K562 (cell line): ENCODE measurements around the gene MS4A18. TPM values are rescaled to one million over a fixed set of nuclear protein-coding genes. Genes with fewer than 3 reads are reported as not detected.

Source experiments
- ATAC-seq: fragments of 200-7000 bp; cut with Tn5 transposase; 3 replicates; pipeline ENCODE4 v1.9.1; 2020; ENCODE audit warnings: moderate library complexity
- BruUV-seq: library from RNA; stranded (reverse); fragments of 400-500 nt; replicated peaks from 2 replicates; lab custom pipeline; 2021; lab: Mats Ljungman, UMichigan
- CTCF ChIA-PET: fragments of 300-600 bp; formaldehyde crosslinking; extraction: SDS; loops from one replicate; lab custom pipeline; 2021; ENCODE audit warnings: low intra/inter-chr PET ratio; lab: Yijun Ruan, JAX
- POLR2A ChIA-PET: fragments of 300-600, 350-650 bp; sonication (Branson Sonifier 250); formaldehyde crosslinking; extraction: SDS; loops from one replicate; lab custom pipeline; 2021; ENCODE audit warnings: antibody characterized with exemption, inconsistent platforms; lab: Yijun Ruan, JAX
- DNase-seq, 4 experiments: peaks; one replicate each; pipeline versions ENCODE4 v3.0.0 to v3.0.0-alpha.2; 2011 to 2018; ENCODE audit warnings: low spot score in 3 of 4, mixed read lengths in 3 of 4; ENCODE audit errors: extremely low read depth in 1 of 4
- FAIRE-seq: peaks from 2 replicates; lab custom pipeline; 2011; peaks lifted over from hg19 to GRCh38; lab: Jason Lieb, UNC
- H2AFZ ChIP-seq: 2 replicates; pipeline ENCODE4 v1.6.0; 2011; ENCODE audit warnings: low read depth, low read length, control low read depth, inconsistent platforms
- H3K27ac ChIP-seq: fragments of 200-600 bp; 3 replicates; pipeline ENCODE4 v1.8.0; 2011; ENCODE audit warnings: low read depth, mild to moderate bottlenecking, control low read depth, inconsistent platforms, low read length, moderate library complexity, mixed read lengths; ENCODE audit errors: extremely low read depth
- H3K27me3 ChIP-seq, 2 experiments: fragments of 300-600 bp in 1 of 2; 2 replicates in 1 of 2; 3 replicates in 1 of 2; pipeline versions ENCODE4 v1.6.0 to v1.8.0; 2011; ENCODE audit warnings: inconsistent platforms in 2 of 2, low read length in 2 of 2, mild to moderate bottlenecking in 1 of 2, mixed read lengths in 1 of 2, moderate library complexity in 1 of 2; ENCODE audit not compliant: control insufficient read depth in 2 of 2, insufficient read depth in 2 of 2
- H3K36me3 ChIP-seq: fragments of 300-600 bp; 3 replicates; pipeline ENCODE4 v1.8.0; 2011; ENCODE audit warnings: mild to moderate bottlenecking, low read length, inconsistent platforms; ENCODE audit not compliant: control insufficient read depth, insufficient read depth
- H3K4me1 ChIP-seq, 2 experiments: fragments of 200-600 bp in 1 of 2; replicated peaks in 1 of 2; 2 replicates in 1 of 2; 3 replicates in 1 of 2; pipeline versions ENCODE4 v1.5.1 to v1.8.0; 2011; ENCODE audit warnings: inconsistent platforms in 2 of 2, low read length in 2 of 2, mild to moderate bottlenecking in 1 of 2, mixed read lengths in 1 of 2, moderate library complexity in 1 of 2; ENCODE audit not compliant: control insufficient read depth in 2 of 2, insufficient read depth in 2 of 2
- H3K4me2 ChIP-seq: 2 replicates; pipeline ENCODE4 v1.6.1; 2011; ENCODE audit warnings: low read length, control low read depth, inconsistent platforms, mixed read lengths; ENCODE audit not compliant: insufficient read depth
- H3K4me3 ChIP-seq: fragments of 200-600 bp; sonication (generic), shearing (Covaris generic); 2 replicates; pipeline ENCODE4 v1.5.1; 2016; ENCODE audit warnings: control low read depth, inconsistent platforms
- H3K79me2 ChIP-seq: fragments of 200-600 bp; 3 replicates; pipeline ENCODE4 v1.8.0; 2011; ENCODE audit warnings: low read length, inconsistent platforms; ENCODE audit not compliant: control insufficient read depth, insufficient read depth
- H3K9ac ChIP-seq, 2 experiments: 2 replicates each; pipeline versions ENCODE4 v1.6.0 to v1.6.1; 2011; ENCODE audit warnings: low read depth in 2 of 2, low read length in 2 of 2, control low read depth in 1 of 2, inconsistent platforms in 1 of 2, mild to moderate bottlenecking in 1 of 2, mixed read lengths in 1 of 2; ENCODE audit not compliant: insufficient read depth in 1 of 2
- H3K9me1 ChIP-seq: one replicate; pipeline ENCODE4 v1.6.0; 2011; ENCODE audit warnings: inconsistent platforms, mild to moderate bottlenecking, low read length, moderate library complexity; ENCODE audit not compliant: control insufficient read depth, insufficient read depth
- H3K9me3 ChIP-seq: replicated peaks from 2 replicates; pipeline ENCODE4 v1.5.1; 2011; ENCODE audit warnings: low read depth, low read length, inconsistent platforms; ENCODE audit not compliant: control insufficient read depth, insufficient read depth
- H4K20me1 ChIP-seq: replicated peaks from 2 replicates; pipeline ENCODE4 v1.6.1; 2011; ENCODE audit warnings: low read length, inconsistent platforms, mixed read lengths; ENCODE audit not compliant: control insufficient read depth, insufficient read depth
- CBX1 ChIP-seq: sonication (generic); IDR thresholded peaks from 2 replicates; pipeline ENCODE4 v1.6.1; 2016; ENCODE audit warnings: antibody characterized with exemption, low read depth, mild to moderate bottlenecking
- CBX8 ChIP-seq: fragments of 200-600 bp; sonication (generic); IDR thresholded peaks from 2 replicates; pipeline ENCODE4 v1.6.1; 2012; ENCODE audit warnings: borderline replicate concordance, mixed run types, low read depth, mild to moderate bottlenecking, moderate library complexity, mixed read lengths, low read length, control low read depth, inconsistent platforms; ENCODE audit not compliant: poor library complexity, severe bottlenecking; ENCODE audit errors: extremely low read depth
- EGR1 ChIP-seq: fragments of 450-650 bp; conservative IDR thresholded peaks from 2 replicates; pipeline ENCODE4 v1.6.1; 2017; ENCODE audit warnings: mild to moderate bottlenecking
- ETV6 ChIP-seq, 3 experiments: fragments of 150-350 bp in 1 of 3; sonication (generic) in 1 of 3; formaldehyde crosslinking in 1 of 3; IDR thresholded peaks; 2 replicates each; pipeline versions ENCODE4 v1.6.1 to v1.8.0; 2014 to 2022; ENCODE audit warnings: borderline replicate concordance in 2 of 3, low read depth in 2 of 3, antibody characterized with exemption in 1 of 3, low read length in 1 of 3, mild to moderate bottlenecking in 1 of 3, missing genetic modification reagents in 1 of 3
- FOXO4 ChIP-seq: fragments of 450-650 bp; formaldehyde crosslinking; IDR thresholded peaks from 2 replicates; pipeline ENCODE4 v1.4.0; 2020; ENCODE audit warnings: mild to moderate bottlenecking, moderate library complexity
- GMEB1 ChIP-seq: fragments of 250-450 bp; sonication (Bioruptor Pico); IDR thresholded peaks from 2 replicates; pipeline ENCODE4 v1.4.0; 2020; ENCODE audit warnings: mild to moderate bottlenecking
- NEUROD1 ChIP-seq: fragments of 150-350 bp; IDR thresholded peaks from 2 replicates; pipeline ENCODE4 v1.6.1; 2014; ENCODE audit warnings: borderline replicate concordance, low read length, low read depth; ENCODE audit not compliant: partially characterized antibody
- NRF1 ChIP-seq, 2 experiments: fragments of 450-650 bp; IDR thresholded peaks in 1 of 2; conservative IDR thresholded peaks in 1 of 2; 2 replicates each; pipeline ENCODE4 v1.6.1; 2014; ENCODE audit warnings: mild to moderate bottlenecking in 2 of 2
- SMARCA4 ChIP-seq: fragments of 450-650 bp; IDR thresholded peaks from 2 replicates; pipeline ENCODE4 v1.6.1; 2016
- ZC3H8 ChIP-seq: fragments of 450-650 bp; IDR thresholded peaks from 2 replicates; pipeline ENCODE4 v1.6.1; 2017
- ZNF583 ChIP-seq: fragments of 250-450 bp; sonication (Bioruptor Pico); IDR thresholded peaks from 2 replicates; pipeline ENCODE4 v1.4.0; 2020
- WGBS: fragments of 100-300 bp; shearing (Covaris generic); methylation state at CpG from one replicate; pipeline ENCODE4 v1.1.6; 2016; ENCODE audit warnings: low coverage, mixed read lengths; ENCODE audit not compliant: insufficient coverage; ENCODE audit errors: missing lambda C conversion rate; 5-methylcytosine and 5-hydroxymethylcytosine counted together
- in situ Hi-C: fragments of 300-500 bp; cut with MboI; formaldehyde crosslinking; loops from 4 replicates; pipeline ENCODE4 v1.15.0; 2018; ENCODE audit warnings: inconsistent platforms, mixed read lengths
- intact Hi-C: fragments of 100-400 bp; cut with micrococcal nuclease; formaldehyde crosslinking; loops from 2 replicates; pipeline ENCODE4 v1.14.2; 2022
- polyA plus RNA-seq, 8 experiments: library from polyadenylated mRNA; depleted of rRNA in 4 of 8; stranded (reverse) in 5 of 8; unstranded in 3 of 8; fragments of >200 nt; fragmentation: Nextera tagmentation in 2 of 8; fragmentation: Illumina TruSeq in 1 of 8; extraction: Ambion mirVana in 2 of 8; extraction: Trizol in 1 of 8; gene quantifications; 2 replicates each; pipeline versions ENCODE4 v1.2.1 to v1.2.3, GENCODE V29; 2011 to 2014; ENCODE audit warnings: inconsistent platforms in 1 of 8, missing spikeins in 1 of 8
- total RNA-seq, 7 experiments: library from RNA; depleted of rRNA in 6 of 7; stranded (reverse); fragments of >200 nt in 6 of 7; fragmentation: Illumina TruSeq in 2 of 7; extraction: Trizol in 2 of 7; gene quantifications; 2 replicates each; pipeline versions ENCODE4 v1.2.1 to v1.2.3, GENCODE V29; 2011 to 2021; ENCODE audit warnings: low replicate concordance in 1 of 7
- TF ChIP-seq, protein P1 (sequence below): fragments of 450-650 bp; IDR thresholded peaks from 2 replicates; pipeline ENCODE4 v1.6.1; 2017; ENCODE audit warnings: mild to moderate bottlenecking, moderate library complexity

MS4A18 gene
- total and polyA plus RNA-seq, 9 of the 15 experiments (the other 6 are each of a cell fraction or from before 2014, with no cell fraction given): not detected

- H3K4me1 ChIP-seq: no peaks in the 10 kb centered on the region
- TF ChIP-seq CBX8 (no peak), EGR1 (no peak), FOXO4 (CRISPR knock-in tag) (no peak)
- no peak overlapping the region for H3K9ac ChIP-seq
- no peaks in the 10 kb centered on the region for H3K9me1 ChIP-seq
- H3K27me3 ChIP-seq: peaks cover 15 to 30% of the 10 kb centered on the region in 2 experiments
- POLR2A ChIA-PET: no interaction called here
- no peaks in the 10 kb centered on the region for H3K36me3 ChIP-seq
- no peaks in the 10 kb centered on the region for H4K20me1 ChIP-seq
- H3K9me3 ChIP-seq: no peaks in the 10 kb centered on the region
- FAIRE-seq: no peak
- no peak overlapping the region for H2AFZ ChIP-seq
- intact Hi-C loops (no loop called here), in situ Hi-C loops (no loop called here)
- no peak overlapping the region for H3K4me2 ChIP-seq
- ATAC-seq: no peak
- CTCF ChIA-PET: no interaction called here
- no peak overlapping the region for H3K27ac ChIP-seq
- H3K79me2 ChIP-seq: no peaks in the 10 kb centered on the region
- no peak overlapping the region for H3K4me3 ChIP-seq
- 2% methylated on average over 8 of the region's 8 CpGs for WGBS
- no TSS peak for BruUV-seq
- DNase-seq: no peak
These were observed 7.1 kb downstream of the MS4A18 start for GRCh38 chr11:60731586-60731985.

DNA sequence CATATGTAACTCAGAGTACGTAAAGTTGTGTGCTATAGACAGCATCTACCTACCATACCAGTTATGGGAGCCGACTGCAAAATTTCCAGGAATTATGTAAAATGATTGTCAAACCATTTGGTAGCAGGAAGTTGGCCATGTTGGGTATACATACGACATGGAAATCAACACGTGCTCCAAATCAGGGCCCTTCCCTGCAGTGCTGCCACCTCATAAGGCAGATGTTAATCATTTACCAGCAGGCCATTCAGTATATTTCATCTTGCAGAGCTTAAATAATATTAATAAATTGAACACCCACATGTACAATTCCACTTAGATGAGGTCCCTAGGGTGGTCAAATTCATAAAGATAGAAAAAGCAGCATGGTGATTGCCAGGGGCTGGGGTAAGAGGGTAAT, 9.8 kb downstream of the MS4A18 start:
- in situ Hi-C loops (no loop called here), intact Hi-C loops (no loop called here)
- Histone ChIP-seq H3K4me1 (no peaks in the 10 kb centered on the region), H2AFZ (no peak overlapping the region), H3K4me2 (no peak overlapping the region), H3K36me3 (no peaks in the 10 kb centered on the region), H3K27me3 (peaks cover 20 to 30% of the 10 kb centered on the region in 2 experiments; a peak in 4 of 5 replicates), H3K4me3 (no peak overlapping the region), H3K9ac (no peak overlapping the region), H4K20me1 (no peaks in the 10 kb centered on the region), H3K9me3 (no peaks in the 10 kb centered on the region), H3K9me1 (no peaks in the 10 kb centered on the region), H3K79me2 (no peaks in the 10 kb centered on the region), H3K27ac (no peak overlapping the region)
- no peak for DNase-seq
- FAIRE-seq: no peak
- CTCF ChIA-PET: no interaction called here
- POLR2A ChIA-PET: no interaction called here
- no peak for ATAC-seq
- BruUV-seq: no TSS peak
- WGBS: 4% methylated on average over 4 of the region's 4 CpGs
- no peak for TF ChIP-seq CBX1
- TF ChIP-seq NRF1 (conservative IDR thresholded peaks at IDR 0.05 in 1 of 2, IDR thresholded peaks at IDR 0.05 in 1 of 2): no peak
- no peak for TF ChIP-seq SMARCA4
- no peak for TF ChIP-seq ETV6 (IDR thresholded peaks at IDR 0.05; ENCODE audit: borderline replicate concordance in 1 of 2, low read depth in 2 of 2, low read length in 1 of 2)
- TF ChIP-seq ETV6 (CRISPR knock-in tag; IDR thresholded peaks at IDR 0.05; ENCODE audit: borderline replicate concordance): no peak
- no peak for TF ChIP-seq NEUROD1
- TF ChIP-seq, protein P1, sequence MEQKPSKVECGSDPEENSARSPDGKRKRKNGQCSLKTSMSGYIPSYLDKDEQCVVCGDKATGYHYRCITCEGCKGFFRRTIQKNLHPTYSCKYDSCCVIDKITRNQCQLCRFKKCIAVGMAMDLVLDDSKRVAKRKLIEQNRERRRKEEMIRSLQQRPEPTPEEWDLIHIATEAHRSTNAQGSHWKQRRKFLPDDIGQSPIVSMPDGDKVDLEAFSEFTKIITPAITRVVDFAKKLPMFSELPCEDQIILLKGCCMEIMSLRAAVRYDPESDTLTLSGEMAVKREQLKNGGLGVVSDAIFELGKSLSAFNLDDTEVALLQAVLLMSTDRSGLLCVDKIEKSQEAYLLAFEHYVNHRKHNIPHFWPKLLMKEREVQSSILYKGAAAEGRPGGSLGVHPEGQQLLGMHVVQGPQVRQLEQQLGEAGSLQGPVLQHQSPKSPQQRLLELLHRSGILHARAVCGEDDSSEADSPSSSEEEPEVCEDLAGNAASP: no peak
- no peak for TF ChIP-seq ZC3H8
- no peak for TF ChIP-seq GMEB1 (CRISPR knock-in tag)
- TF ChIP-seq ZNF583 (CRISPR knock-in tag): no peak
